GM12872 (cell line): ENCODE data around the gene TRIM14.

Source experiments
- TF ChIP-seq, protein P1 (sequence below): IDR thresholded peaks from 3 replicates; pipeline ENCODE4 v1.5.1; 2011; ENCODE audit warnings: low read depth, mild to moderate bottlenecking, low read length, moderate library complexity; ENCODE audit not compliant: insufficient read depth

The TRIM14 gene

DNA sequence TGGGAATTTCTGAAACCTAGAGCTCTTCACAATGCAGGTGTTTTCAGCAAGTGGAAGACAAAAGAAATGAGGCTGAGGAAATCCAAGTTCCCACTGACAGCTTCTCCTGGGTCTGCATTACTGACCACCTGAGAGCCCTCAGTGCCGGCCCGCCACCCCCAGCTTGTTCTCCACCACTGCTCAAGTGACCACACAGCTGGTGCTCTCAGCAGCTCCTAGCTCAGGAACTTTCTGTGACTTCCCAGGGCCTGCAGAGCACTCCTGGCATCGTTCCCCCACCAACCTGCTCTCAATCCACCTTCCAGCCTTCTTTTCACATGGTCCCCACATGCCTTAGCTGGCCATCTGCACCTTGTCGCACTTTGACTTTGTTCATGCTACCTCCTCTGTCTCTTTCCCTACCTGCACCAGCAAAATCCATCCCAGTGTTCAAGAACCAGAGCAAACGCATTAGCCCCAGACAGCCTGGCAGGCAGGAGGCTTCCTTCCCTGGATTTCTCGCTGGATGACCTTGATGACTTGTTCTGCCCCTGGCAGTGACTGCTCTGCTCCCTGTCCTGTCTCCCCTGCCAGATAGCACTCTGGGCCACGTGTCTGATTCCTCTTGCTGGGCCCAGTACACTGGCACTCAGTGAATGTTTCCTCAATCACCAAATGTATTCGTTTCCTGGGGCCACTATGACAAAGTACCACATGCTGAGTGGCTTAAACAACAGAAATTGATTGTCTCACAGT is 97.5 kb downstream of the TRIM14 start:
- TF ChIP-seq, protein P1, sequence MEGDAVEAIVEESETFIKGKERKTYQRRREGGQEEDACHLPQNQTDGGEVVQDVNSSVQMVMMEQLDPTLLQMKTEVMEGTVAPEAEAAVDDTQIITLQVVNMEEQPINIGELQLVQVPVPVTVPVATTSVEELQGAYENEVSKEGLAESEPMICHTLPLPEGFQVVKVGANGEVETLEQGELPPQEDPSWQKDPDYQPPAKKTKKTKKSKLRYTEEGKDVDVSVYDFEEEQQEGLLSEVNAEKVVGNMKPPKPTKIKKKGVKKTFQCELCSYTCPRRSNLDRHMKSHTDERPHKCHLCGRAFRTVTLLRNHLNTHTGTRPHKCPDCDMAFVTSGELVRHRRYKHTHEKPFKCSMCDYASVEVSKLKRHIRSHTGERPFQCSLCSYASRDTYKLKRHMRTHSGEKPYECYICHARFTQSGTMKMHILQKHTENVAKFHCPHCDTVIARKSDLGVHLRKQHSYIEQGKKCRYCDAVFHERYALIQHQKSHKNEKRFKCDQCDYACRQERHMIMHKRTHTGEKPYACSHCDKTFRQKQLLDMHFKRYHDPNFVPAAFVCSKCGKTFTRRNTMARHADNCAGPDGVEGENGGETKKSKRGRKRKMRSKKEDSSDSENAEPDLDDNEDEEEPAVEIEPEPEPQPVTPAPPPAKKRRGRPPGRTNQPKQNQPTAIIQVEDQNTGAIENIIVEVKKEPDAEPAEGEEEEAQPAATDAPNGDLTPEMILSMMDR, result no peak

DNA sequence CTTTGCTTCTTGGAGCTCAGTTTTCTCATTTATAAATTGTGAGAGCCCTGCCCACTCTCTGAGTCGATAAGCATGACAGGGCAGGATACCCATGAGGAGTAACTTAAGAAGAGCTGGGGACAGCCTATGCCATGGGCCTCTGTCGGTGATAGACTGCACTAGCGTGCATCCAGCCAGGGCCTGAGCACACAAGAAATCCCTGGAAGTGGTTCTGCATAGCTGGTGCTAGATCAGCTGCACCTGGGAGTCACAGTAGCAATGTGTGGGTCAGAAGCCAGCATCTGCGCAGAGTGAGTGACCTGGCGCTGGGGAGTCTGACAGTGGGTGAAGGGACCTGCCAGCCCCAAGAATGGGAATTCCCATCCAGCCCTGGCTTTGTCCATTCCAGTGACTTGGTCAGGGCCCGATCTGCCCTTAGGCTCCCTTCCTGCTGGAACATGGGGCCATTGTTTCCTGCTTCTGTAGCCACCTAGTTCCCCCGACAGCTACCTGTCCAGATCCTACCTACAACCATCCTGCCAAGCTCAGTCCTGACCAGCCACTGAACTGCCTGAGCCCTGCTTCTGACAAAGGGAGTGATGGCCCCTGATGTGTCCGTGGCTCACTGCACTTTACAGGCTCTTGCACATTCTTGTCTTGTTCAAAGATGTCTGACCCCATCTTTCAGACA is 98.4 kb downstream of the TRIM14 start:
- TF ChIP-seq, protein P1, result no peak
